ENCODE measurements around the gene PEAR1.

DNA sequence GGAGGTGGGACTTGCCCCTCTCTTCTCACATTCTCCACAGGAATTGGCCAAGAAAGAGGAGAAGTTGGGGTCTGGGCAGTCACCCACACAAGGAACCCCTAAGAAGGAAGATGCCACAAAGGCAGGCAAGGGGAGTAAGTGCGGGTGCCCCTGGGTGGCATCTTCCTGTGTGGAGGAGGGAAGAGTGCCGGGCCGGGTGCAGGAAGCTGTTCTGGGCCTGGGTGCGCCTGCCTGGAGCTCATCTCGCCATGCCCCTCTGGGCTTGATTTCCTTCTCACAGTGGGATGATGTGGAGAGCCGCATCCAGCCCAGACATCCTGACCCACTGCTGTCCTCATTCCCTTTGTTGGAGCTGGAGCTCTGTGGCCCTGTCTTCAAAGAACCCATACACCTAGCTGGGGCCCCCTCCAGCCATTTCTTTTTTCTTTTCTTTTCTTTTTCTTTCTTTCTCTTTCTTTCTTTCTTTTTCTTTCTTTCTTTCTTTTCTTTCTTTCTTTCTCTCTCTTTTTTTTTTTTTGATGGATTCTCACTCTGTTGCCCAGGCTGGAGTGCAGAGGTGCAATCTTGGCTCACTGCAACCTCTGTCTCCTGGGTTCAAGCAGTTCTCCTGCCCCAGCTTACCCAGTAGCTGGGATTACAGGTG, 36.2 kb downstream of the PEAR1 start:
- TF ChIP-seq, protein P1, sequence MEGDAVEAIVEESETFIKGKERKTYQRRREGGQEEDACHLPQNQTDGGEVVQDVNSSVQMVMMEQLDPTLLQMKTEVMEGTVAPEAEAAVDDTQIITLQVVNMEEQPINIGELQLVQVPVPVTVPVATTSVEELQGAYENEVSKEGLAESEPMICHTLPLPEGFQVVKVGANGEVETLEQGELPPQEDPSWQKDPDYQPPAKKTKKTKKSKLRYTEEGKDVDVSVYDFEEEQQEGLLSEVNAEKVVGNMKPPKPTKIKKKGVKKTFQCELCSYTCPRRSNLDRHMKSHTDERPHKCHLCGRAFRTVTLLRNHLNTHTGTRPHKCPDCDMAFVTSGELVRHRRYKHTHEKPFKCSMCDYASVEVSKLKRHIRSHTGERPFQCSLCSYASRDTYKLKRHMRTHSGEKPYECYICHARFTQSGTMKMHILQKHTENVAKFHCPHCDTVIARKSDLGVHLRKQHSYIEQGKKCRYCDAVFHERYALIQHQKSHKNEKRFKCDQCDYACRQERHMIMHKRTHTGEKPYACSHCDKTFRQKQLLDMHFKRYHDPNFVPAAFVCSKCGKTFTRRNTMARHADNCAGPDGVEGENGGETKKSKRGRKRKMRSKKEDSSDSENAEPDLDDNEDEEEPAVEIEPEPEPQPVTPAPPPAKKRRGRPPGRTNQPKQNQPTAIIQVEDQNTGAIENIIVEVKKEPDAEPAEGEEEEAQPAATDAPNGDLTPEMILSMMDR (IDR thresholded peaks at IDR 0.05 in 4 of 5, conservative IDR thresholded peaks at IDR 0.05 in 1 of 5): no peak
- TF ChIP-seq POLR2A (IDR thresholded peaks at IDR 0.05): no peak
